GM18526 (cell line): ENCODE results near the gene SLC4A7.

ENCODE experiments used
- POLR2A ChIP-seq: IDR thresholded peaks from 3 replicates; pipeline ENCODE4 v1.6.1; 2011; ENCODE audit not compliant: insufficient read length; ENCODE audit errors: extremely low read depth

Gene SLC4A7

DNA sequence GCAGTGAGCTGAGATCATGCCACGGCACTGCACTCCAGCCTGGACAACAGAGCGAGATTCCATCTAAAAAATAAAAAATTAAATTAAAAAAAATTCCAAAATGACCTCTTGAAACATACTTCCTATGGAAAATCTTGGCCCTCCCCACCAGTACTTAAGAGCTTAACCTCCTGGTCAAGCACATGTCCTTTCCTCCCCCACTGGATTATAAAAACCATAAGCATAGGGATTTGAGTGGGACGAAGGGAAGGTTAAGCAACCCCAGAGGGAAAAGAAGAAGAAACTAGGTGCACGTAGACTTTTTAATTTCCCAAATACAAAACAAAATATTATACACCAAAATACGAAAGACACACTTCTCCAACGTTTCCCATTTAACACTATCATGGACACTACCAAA is 25.3 kb downstream of the SLC4A7 start:
- TF ChIP-seq POLR2A, result no peak

DNA sequence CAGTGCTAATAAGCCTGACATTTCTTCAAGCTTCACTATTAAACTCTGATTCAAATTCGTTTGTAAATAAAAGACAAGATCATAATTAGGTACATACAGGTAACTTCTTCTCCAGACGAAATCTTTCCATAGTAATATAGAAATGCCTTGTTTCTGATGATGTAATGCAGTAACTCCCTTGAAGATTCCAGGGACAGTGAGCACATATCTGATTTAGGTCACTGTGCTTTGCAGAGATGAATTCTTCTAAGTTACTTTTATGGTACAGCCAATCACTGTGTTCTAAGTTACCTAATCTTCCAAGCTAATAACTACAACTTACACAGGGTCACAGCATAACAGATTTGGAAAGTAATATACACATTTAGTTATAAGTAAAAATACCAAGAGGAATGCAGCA is 27.6 kb downstream of the SLC4A7 start:
- no peak for TF ChIP-seq POLR2A

GRCh38 chr3:27454914-27455313 is 29.3 kb downstream of the SLC4A7 start:
- no peak for TF ChIP-seq POLR2A

DNA sequence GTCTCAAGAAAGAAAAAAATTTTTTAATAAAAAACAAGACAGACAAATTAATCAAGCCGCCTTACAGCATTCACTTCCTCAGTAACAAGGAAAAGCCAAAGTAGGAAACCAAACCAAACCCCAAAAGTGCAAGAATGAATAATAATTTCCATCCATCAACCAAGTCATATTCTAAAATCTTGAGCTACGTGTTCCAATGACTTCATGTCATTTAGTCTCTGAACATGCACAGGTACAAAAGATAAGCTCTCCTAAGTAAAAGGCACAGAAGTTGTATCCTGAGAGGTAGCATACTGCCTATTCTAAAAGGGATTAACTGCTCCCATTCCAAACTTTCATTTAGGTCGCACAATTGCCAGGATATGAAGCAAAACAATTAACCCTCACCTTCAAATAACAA is 29.7 kb downstream of the SLC4A7 start:
- TF ChIP-seq POLR2A, result no peak

DNA sequence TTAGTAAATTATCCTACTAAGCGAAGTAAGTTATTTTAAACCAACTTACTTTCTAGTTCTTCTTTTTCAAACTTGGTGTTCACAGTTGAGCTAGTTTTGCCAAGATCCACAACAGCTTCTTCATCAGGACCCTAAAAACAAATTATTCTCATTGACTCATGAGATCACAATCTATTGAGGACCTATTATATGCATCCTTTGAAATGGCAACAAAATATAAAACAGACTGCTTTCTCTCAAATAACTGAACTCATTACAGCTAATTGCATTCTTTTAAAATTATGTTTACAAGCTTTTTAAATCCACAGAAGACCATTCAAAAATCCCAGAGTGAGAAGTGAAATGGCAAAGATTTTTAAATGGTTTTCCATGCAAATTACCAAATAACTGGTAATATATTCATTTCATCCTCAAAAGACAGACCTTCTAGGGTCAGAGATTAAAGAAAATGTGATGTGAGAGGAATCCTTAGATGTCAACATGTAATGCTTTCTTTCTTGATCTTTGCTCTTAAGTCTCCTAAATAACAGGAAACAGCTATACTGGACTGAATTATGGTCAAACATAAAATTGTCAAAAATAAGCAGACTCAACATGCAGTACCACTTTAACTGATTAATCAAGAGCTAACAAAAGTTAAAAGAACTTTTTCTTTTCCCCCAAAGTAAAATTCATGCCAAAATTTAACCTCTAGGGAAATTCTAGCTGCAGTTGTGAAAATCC is 31.7 kb downstream of the SLC4A7 start:
- no peak for TF ChIP-seq POLR2A

- no peak for TF ChIP-seq POLR2A
Observed at GRCh38 chr3:27451842-27452241, 32.3 kb downstream of the SLC4A7 start.

DNA sequence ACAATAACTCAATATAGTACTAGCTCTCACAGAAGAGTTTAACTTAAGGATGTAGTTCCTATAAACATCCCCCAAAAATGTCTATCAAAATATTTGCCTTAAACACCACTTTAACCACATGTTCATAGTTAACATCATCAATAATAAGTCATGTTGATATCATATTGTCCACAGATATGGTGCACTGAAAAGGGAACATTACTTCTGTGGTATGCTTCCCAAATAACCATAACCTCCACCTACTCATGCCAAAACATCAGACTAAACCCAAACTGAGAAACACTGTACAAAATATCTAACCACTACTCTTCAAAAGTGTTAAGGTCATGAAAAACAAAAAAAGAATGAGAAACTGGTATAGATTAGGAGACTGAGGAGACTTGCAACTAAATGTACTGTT is 32.9 kb downstream of the SLC4A7 start:
- TF ChIP-seq POLR2A, result no peak

- no peak for TF ChIP-seq POLR2A
Observed at GRCh38 chr3:27449530-27450150, 34.5 kb downstream of the SLC4A7 start.

DNA sequence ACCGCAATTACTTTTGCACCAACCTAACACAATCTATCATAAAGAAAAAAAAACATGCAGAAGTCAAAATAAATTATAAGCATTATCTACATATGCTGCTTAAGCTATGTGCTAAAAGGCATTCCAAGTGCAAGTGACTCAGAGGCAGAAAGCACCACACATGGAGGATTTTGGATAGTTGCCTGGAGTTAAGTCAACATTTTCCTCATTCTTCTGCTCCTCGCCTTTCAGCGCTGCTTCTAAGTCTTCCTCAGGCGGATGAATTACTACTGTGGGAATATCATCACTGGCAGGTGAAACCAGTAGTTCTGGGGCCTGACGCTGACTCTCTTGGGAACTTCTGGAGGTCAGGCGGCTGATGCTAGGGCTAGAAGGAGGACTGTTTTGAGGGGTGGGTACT is 53.1 kb downstream of the SLC4A7 start:
- TF ChIP-seq POLR2A, result no peak

DNA sequence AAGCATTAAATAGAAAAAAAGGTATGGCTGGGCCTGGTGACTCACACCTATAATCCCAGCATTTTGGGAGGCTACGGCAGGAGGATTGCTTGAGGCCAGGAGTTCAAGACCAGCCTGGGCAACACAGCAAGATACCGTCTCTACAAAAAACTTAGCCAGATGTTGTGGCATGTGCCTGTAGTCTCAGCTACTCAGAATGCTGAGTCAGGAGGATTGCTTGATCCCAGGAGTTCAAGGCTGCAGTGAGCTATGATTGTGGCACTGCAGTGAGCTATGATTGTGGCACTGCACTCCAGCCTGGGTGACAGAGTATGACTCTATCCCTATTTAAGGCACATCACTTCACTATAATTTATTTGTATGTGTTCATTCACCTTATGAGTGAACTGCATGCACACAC is 54.3 kb downstream of the SLC4A7 start:
- no peak for TF ChIP-seq POLR2A

- no peak for TF ChIP-seq POLR2A
Observed at GRCh38 chr3:27428446-27428845, 55.7 kb downstream of the SLC4A7 start.

- TF ChIP-seq POLR2A, result no peak
Observed at GRCh38 chr3:27426926-27427325, 57.3 kb downstream of the SLC4A7 start.

- no peak for TF ChIP-seq POLR2A
Observed at GRCh38 chr3:27425896-27426565, 58.2 kb downstream of the SLC4A7 start.

DNA sequence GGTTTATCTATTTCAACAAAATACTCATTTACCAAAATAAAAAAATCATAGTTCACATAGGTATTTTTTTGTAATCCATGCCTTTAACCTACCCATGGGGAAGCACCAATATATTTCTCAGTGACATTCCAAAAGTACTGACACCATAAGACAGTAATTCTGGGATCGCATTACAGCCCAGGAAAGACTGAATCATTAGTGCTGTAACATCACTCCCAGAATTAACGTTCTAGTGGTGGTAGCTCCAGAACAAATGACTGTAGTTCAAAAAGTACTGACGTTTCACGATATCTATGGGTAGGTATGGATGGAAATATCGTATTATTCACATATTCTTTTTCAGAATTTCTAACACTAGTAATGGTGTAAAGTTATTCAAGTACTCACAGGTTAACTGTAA is 60.7 kb downstream of the SLC4A7 start:
- TF ChIP-seq POLR2A, result no peak

GRCh38 chr3:27422617-27423016 is 61.6 kb downstream of the SLC4A7 start:
- no peak for TF ChIP-seq POLR2A

GRCh38 chr3:27415202-27415601 is 69.0 kb downstream of the SLC4A7 start:
- TF ChIP-seq POLR2A, result no peak
